AG10803 (cell line): Measurements from ENCODE around the gene MAD2L2.
A peak's percentile ranks its signal among the peaks of the same experiment; 100 is the strongest.

Experiments used
- DNase-seq: peaks from one replicate; pipeline ENCODE4 v3.0.0; 2010; ENCODE audit warnings: low read depth
- H3K4me3 ChIP-seq: 2 replicates; pipeline ENCODE4 v1.5.1; 2011; ENCODE audit warnings: mild to moderate bottlenecking, low read length, control low read depth
- TF ChIP-seq, protein P1 (sequence below): conservative IDR thresholded peaks from 2 replicates; pipeline ENCODE4 v1.5.1; 2011; ENCODE audit warnings: mild to moderate bottlenecking, low read length, control low read depth, inconsistent platforms

The MAD2L2 gene

DNA sequence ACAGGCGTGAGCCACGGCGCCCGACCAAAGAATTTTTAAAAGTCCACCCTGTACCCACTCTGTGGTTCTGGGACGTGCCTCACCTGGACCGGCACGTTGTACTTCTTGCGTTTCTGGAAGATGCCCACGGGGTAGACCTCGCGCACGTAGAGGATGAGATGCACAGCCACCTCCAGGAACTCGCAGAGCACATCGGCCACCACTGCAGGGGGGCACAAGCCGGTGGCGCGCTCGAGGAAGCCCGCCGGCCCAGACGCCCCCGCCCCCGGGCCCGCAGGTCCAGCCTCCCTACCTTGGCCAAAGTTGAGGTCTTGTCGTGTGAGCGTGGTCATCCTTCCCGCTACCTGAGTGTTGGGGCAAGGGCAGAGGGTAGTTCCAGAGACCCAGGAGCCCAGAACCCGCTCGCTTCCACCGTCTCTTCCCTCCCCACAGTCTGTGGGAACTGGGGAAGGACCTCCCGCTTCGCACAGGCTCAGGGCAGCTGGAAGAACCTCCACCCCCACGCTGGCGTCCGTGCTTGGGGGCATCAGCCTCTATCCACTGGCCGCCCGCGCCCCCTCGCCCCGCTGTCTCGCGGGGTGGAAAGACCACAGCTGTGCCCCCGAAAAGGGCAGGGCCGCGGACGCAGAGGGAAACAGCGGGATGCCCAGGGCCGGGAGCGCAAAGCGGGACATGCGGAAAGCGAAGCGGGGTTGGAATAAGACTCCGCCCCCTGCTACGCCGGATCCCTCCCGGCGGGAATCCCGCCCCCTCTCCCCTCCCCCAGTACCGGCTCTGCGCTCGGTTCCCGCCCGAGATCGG is 478 bp downstream of the MAD2L2 start:
- TF ChIP-seq, protein P1, sequence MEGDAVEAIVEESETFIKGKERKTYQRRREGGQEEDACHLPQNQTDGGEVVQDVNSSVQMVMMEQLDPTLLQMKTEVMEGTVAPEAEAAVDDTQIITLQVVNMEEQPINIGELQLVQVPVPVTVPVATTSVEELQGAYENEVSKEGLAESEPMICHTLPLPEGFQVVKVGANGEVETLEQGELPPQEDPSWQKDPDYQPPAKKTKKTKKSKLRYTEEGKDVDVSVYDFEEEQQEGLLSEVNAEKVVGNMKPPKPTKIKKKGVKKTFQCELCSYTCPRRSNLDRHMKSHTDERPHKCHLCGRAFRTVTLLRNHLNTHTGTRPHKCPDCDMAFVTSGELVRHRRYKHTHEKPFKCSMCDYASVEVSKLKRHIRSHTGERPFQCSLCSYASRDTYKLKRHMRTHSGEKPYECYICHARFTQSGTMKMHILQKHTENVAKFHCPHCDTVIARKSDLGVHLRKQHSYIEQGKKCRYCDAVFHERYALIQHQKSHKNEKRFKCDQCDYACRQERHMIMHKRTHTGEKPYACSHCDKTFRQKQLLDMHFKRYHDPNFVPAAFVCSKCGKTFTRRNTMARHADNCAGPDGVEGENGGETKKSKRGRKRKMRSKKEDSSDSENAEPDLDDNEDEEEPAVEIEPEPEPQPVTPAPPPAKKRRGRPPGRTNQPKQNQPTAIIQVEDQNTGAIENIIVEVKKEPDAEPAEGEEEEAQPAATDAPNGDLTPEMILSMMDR, result no peak
- peak overlapping the region; percentile 83 for H3K4me3 ChIP-seq
- DNase-seq, result peak; percentile 15

DNA sequence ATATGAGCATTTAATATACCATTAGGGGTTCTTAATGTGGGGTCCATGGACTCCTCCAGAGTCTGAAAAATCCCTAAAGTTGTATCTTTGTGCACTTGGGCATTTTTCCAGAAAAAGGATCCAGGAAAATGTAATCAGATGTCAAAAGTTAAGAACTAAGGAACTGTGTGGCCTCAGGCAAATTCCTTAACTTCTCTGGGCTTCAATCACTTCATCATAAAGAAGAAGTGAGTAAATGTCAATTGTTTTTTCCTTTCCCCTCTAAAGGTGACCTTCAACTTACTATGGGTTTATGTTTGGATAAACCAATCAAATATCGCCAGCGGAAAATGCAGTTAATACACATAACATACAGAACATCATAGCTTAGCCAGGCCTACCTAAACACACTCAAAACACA is 2.5 kb downstream of the MAD2L2 start:
- TF ChIP-seq, protein P1, result no peak
- no peak for DNase-seq
- no peak overlapping the region for H3K4me3 ChIP-seq

DNA sequence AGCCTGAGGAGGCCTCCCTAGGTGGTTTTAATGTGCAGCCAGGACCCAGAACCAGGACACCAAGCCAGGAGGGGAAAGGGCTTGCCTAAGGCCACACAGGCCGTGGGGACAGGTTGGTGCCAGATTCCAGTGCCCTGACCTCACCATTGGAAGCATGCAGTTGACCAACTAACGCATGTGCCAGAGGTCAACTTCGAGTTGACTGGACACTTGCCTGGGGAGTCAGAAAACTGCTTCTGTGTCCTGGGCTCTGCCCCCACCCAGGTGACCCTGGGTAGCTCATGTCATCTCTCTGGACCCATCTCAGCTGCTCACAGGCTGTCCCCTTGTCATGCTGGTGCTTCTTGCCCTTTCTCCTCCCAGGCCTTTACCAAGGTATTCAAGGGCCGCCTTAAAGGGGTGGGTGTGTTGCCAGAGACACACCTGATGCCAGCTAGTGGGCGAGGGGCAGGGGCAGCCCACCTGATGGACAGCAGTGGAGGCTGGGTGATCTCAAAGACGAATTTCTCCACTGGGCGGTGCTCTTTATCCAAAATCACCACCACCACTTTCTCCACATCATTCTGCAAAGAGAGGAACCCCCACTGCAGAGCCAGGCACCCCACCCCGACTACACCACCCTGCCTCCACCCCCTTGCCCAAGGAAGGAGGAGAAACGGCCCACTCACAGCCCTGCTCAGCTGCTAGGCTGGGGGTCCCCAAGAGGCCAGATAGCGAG is 4.4 kb downstream of the MAD2L2 start:
- TF ChIP-seq, protein P1, result no peak
- no peak for DNase-seq
- H3K4me3 ChIP-seq, result no peak overlapping the region

DNA sequence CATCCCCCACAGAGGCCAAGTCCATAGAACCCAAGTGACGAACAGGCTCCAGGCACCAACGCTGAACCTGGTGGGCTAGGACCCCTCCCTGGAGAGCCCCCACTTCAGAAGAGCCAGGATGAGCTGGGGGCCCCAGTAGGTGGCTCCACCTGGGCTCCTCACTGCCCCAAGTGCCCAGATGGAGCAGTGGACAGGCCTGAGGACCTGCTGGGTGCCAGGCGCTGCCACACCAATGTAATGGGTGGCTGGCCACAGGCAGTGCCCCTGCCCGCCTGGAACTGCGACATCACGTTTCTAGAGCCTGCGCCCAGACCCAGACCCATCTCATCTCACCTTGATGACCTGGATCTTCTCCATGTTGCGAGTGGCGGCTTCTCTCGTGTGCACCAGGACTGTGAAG is 5.6 kb downstream of the MAD2L2 start:
- no peak for DNase-seq
- TF ChIP-seq, protein P1, result no peak
- no peak overlapping the region for H3K4me3 ChIP-seq

DNA sequence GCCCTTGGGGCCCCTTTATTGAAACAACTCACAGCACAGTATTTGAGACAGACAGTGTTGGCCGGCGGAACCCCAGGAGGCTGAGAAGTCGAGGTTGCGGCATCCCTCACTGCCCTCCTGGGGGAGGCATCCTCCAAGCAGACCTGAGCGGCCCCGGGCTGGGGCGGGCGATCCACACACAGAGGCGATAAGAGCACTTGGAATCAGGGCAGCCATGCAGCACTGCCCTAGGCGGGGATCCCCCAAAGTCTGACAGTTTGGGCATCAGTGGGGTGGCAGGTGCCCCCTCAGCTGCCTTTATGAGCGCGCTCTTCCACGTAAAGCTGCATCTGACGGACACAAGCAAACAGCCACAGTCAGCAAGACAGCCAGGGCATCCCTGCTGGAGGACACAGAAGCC is 6.5 kb downstream of the MAD2L2 start:
- no peak overlapping the region for H3K4me3 ChIP-seq
- no peak for DNase-seq
- TF ChIP-seq, protein P1, result no peak

DNA sequence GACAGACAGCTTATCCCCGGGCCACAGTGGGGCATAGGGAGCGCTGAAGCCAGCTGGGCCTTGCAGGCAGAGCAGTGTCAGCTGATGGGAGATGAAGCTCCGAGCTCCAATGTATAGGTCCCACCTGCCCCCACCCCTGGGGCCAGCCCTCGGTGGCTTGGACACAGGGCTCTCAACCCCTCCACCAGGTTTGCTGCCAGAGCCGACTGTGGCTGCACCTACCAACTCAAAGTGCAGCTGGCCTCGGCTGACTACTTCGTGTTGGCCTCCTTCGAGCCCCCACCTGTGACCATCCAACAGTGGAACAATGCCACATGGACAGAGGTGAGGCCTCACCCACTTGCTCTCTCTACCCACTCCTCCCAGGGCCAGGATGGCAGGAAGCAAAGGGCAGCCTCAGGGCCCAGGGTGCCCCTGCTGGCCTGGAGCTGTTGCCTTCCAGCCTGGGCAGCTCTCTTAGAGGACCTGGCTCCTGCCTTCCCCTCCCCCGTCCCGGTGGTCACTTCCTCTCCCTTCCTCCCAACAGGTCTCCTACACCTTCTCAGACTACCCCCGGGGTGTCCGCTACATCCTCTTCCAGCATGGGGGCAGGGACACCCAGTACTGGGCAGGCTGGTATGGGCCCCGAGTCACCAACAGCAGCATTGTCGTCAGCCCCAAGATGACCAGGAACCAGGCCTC is 7.7 kb downstream of the MAD2L2 start:
- no peak for DNase-seq
- TF ChIP-seq, protein P1, result no peak
- H3K4me3 ChIP-seq, result no peak overlapping the region
